Vagina (tissue), 2 donors: ENCODE results near the gene DHRS4.
"Not testable (repeated sequence)": the region's sequence is repeated elsewhere in the genome, so short reads cannot be mapped to it uniquely, and the experiment has no call there.

ENCODE experiments used
- POLR2A ChIP-seq, 2 donors: fragments of 450-650 bp; IDR thresholded peaks; one replicate each; pipeline ENCODE4 v1.6.1; 2017; ENCODE audit warnings: antibody characterized with exemption in 2 of 2, mild to moderate bottlenecking in 2 of 2, moderate library complexity in 2 of 2
- TF ChIP-seq, protein P1 (sequence below), 3 experiments: fragments of 450-650 bp in 2 of 3; fragments of 200-600 bp in 1 of 3; sonication (generic) in 1 of 3; IDR thresholded peaks; one replicate each; pipeline ENCODE4 v1.5.1; 2017 to 2019; ENCODE audit warnings: antibody characterized with exemption in 3 of 3, mild to moderate bottlenecking in 2 of 3, moderate library complexity in 2 of 3

DNA sequence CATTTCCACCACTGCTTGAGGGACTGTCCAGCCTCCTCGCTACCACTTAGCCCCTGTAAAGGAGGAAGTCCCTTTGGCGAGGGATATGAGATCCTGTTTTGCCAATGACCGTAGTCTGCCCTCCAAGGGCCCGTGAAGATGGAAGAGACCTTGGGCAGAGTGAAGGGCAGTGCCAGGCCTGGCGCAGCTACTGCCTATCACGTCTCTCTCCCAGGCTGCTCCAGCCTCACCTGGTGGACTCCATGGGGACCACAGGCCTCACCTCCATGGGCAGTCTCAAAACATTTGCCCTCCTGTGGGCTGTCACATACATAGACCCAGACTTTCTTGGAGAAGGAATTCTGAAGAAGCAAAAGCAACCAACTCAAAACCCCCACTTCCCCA is 34.6 kb downstream of the DHRS4 start:
- not testable (repeated sequence) for TF ChIP-seq POLR2A (IDR thresholded peaks at IDR 0.05)
- TF ChIP-seq, protein P1, sequence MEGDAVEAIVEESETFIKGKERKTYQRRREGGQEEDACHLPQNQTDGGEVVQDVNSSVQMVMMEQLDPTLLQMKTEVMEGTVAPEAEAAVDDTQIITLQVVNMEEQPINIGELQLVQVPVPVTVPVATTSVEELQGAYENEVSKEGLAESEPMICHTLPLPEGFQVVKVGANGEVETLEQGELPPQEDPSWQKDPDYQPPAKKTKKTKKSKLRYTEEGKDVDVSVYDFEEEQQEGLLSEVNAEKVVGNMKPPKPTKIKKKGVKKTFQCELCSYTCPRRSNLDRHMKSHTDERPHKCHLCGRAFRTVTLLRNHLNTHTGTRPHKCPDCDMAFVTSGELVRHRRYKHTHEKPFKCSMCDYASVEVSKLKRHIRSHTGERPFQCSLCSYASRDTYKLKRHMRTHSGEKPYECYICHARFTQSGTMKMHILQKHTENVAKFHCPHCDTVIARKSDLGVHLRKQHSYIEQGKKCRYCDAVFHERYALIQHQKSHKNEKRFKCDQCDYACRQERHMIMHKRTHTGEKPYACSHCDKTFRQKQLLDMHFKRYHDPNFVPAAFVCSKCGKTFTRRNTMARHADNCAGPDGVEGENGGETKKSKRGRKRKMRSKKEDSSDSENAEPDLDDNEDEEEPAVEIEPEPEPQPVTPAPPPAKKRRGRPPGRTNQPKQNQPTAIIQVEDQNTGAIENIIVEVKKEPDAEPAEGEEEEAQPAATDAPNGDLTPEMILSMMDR (IDR thresholded peaks at IDR 0.05), result not testable (repeated sequence)
